IMR-90 (cell line): ENCODE data around the gene ISG15.

Experiments used
- CHD1 ChIP-seq: IDR thresholded peaks from 2 replicates; pipeline ENCODE4 v1.6.1; 2012; ENCODE audit warnings: low read depth, low read length, improper control_type of control experiment
- RFX5 ChIP-seq: IDR thresholded peaks from 2 replicates; pipeline ENCODE4 v1.8.0; 2012; ENCODE audit warnings: low read depth, mild to moderate bottlenecking, low read length, moderate library complexity

DNA sequence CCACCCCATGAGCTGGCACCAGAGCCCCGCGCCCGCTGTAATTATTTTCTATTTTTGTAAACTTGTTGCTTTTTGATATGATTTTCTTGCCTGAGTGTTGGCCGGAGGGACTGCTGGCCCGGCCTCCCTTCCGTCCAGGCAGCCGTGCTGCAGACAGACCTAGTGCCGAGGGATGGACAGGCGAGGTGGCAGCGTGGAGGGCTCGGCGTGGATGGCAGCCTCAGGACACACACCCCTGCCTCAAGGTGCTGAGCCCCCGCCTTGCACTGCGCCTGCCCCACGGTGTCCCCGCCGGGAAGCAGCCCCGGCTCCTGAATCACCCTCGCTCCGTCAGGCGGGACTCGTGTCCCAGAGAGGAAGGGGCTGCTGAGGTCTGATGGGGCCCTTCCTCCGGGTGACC lies 41.7 kb downstream of the ISG15 start:
- no peak for TF ChIP-seq RFX5
- no peak for TF ChIP-seq CHD1
